ENCODE data around the gene SAPCD1. TPM values are rescaled to one million over a fixed set of nuclear protein-coding genes. Genes with fewer than 3 reads are reported as not detected.

Gene SAPCD1
- total RNA-seq, 1 experiment from 2014 or later: 3.2 TPM

DNA sequence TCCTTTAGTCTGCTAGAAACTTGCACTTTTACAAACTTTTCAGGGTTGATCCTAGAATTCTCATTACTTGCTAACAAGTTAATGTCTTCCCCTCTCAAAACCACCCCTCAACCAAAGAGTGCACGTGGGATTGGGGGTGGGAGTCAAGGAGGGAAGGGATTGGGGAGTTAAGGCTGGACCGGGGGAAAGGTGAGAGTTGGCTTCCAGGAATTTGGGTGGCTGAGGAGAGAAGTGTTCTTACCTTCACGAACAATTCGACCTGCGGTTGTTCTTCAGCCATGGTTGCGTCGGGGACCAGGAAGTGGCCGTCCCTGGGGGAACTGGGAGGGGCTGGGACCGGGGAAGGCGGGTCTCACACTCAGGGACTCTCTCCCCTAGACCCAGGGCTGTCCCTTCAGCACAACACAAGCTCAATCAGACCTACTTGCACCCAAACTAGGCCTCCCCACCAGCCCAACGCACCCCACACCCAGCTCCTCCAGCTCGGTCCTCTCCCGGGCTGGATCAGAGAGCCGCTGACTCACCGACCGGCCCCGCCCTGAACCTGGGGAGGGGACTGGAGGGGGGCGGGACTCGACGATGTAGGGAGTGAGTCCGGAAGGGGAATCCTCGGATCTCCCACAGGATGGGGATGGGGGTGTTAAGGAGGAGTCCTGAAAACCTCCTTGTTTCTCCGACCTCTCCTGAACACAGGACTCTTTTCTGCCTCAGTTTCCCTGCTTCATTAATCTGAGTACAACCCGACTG lies 26.3 kb upstream of the SAPCD1 start, which contains the start of gene CLIC1:
Gene CLIC1 (minus strand): TSS at position 510 of the 747 bp plus-strand sequence. CDS start 230 bp downstream, at position 280.
- Histone ChIP-seq H3K27ac (ENCODE audit: insufficient read length, low read depth, low read length) (no peak within 1 kb of the TSS), H2BK12ac (ENCODE audit: insufficient read length, low read depth, low read length) (no peak within 1 kb of the TSS), H3K23me2 (ENCODE audit: insufficient read length, low read depth, low read length, poor library complexity, severe bottlenecking) (peaks cover 32% of the 10 kb centered on the region), H3K14ac (ENCODE audit: insufficient read depth, low read length) (peak within 1 kb of the TSS; percentile 7), H2BK20ac (ENCODE audit: low read depth, low read length, poor library complexity, severe bottlenecking) (no peak within 1 kb of the TSS), H2BK15ac (ENCODE audit: low read depth, low read length) (no peak within 1 kb of the TSS), H3K79me1 (ENCODE audit: insufficient read depth, low read depth, low read length, poor library complexity, severe bottlenecking) (no peaks in the 10 kb centered on the region), H4K8ac (replicated peaks; ENCODE audit: insufficient read length, low read depth, low read length) (no peak within 1 kb of the TSS), H2BK5ac (ENCODE audit: insufficient read length, low read length) (no peak within 1 kb of the TSS), H3T11ph (ENCODE audit: low read length) (no peak within 1 kb of the TSS), H4K20me1 (ENCODE audit: control insufficient read depth, insufficient read depth, insufficient read length) (no peaks in the 10 kb centered on the region), H2AFZ (ENCODE audit: low read length) (no peak within 1 kb of the TSS), H4K91ac (ENCODE audit: insufficient read length, low read depth, low read length) (no peak within 1 kb of the TSS), H3K79me2 (ENCODE audit: insufficient read depth, low read length) (peaks cover 6% of the 10 kb centered on the region; the same call in 1 of the 2 replicates), H4K5ac (ENCODE audit: insufficient read length, low read depth, low read length) (no peak within 1 kb of the TSS), H3K9ac (ENCODE audit: extremely low read depth, insufficient read length, low read length) (peak within 1 kb of the TSS; percentile 40), H3K27me3 (ENCODE audit: insufficient read depth, low read length) (no peaks in the 10 kb centered on the region), H3K4me1 (ENCODE audit: insufficient read depth, low read length) (peaks cover 16% of the 10 kb centered on the region), H3K18ac (ENCODE audit: insufficient read length, low read depth, low read length) (no peak within 1 kb of the TSS), H3K23ac (ENCODE audit: insufficient read length, low read depth, low read length) (no peak within 1 kb of the TSS), H3K4me2 (ENCODE audit: insufficient read depth, insufficient read length, low read length) (peak within 1 kb of the TSS; percentile 87), H3K56ac (ENCODE audit: insufficient read length, low read depth, low read length) (no peak within 1 kb of the TSS), H3K9me3 (ENCODE audit: control insufficient read depth, low read depth, low read length) (no peaks in the 10 kb centered on the region), H3K4ac (ENCODE audit: low read depth, low read length) (no peak within 1 kb of the TSS), H2AK5ac (ENCODE audit: insufficient read length, low read length) (no peak within 1 kb of the TSS), H2BK120ac (ENCODE audit: low read depth, low read length, poor library complexity, severe bottlenecking) (no peak within 1 kb of the TSS)
- no peaks in the 10 kb centered on the region for H3K27me3 Mint-ChIP-seq (ENCODE audit: low read depth)
- H3K36me3 Mint-ChIP-seq (ENCODE audit: insufficient read depth in 1 of 3, low read depth in 3 of 3): peaks cover 33 to 36% (median 36%) of the 10 kb centered on the region in 3 experiments
- H3K9me3 Mint-ChIP-seq: no peaks in the 10 kb centered on the region
- no CpG with 5 or more reads among the region's 24 CpGs for WGBS (ENCODE audit: extremely low coverage, insufficient read length, low lambda C conversion rate)
- peak within 1 kb of the TSS; percentile 91 to 98 for H3K4me3 Mint-ChIP-seq
- TF ChIP-seq, protein P1, sequence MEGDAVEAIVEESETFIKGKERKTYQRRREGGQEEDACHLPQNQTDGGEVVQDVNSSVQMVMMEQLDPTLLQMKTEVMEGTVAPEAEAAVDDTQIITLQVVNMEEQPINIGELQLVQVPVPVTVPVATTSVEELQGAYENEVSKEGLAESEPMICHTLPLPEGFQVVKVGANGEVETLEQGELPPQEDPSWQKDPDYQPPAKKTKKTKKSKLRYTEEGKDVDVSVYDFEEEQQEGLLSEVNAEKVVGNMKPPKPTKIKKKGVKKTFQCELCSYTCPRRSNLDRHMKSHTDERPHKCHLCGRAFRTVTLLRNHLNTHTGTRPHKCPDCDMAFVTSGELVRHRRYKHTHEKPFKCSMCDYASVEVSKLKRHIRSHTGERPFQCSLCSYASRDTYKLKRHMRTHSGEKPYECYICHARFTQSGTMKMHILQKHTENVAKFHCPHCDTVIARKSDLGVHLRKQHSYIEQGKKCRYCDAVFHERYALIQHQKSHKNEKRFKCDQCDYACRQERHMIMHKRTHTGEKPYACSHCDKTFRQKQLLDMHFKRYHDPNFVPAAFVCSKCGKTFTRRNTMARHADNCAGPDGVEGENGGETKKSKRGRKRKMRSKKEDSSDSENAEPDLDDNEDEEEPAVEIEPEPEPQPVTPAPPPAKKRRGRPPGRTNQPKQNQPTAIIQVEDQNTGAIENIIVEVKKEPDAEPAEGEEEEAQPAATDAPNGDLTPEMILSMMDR (conservative IDR thresholded peaks at IDR 0.05): no peak
- peak within 1 kb of the TSS; percentile 81 to 97 (median 89); a peak in 6 of 7 replicates for H3K27ac Mint-ChIP-seq
- peaks cover 44 to 54% of the 10 kb centered on the region in 2 experiments for H3K4me1 Mint-ChIP-seq
- DNase-seq: peak; percentile 88
